IgD-negative memory B cell (primary cell): ENCODE measurements around the gene PGLYRP3. TPM values are rescaled to one million over a fixed set of nuclear protein-coding genes. Genes with fewer than 3 reads are reported as not detected.

Experiments
- H3K27ac Mint-ChIP-seq, 3 donors: one replicate each; pipeline ENCODE4 v1.8.0; 2020 to 2022; ENCODE audit warnings: mild to moderate bottlenecking in 3 of 3, mixed read lengths in 3 of 3, moderate library complexity in 1 of 3
- H3K27me3 Mint-ChIP-seq: one replicate; pipeline ENCODE4 v1.8.0; 2021; ENCODE audit warnings: mixed read lengths
- H3K36me3 Mint-ChIP-seq: one replicate; pipeline ENCODE4 v1.8.0; 2020; ENCODE audit warnings: mild to moderate bottlenecking, mixed read lengths
- H3K4me1 Mint-ChIP-seq, 3 donors: one replicate each; pipeline ENCODE4 v1.8.0; 2020 to 2022; ENCODE audit warnings: mixed read lengths in 3 of 3, mild to moderate bottlenecking in 1 of 3
- H3K4me3 Mint-ChIP-seq, 4 donors: one replicate each; pipeline ENCODE4 v1.8.0; 2020 to 2022; ENCODE audit warnings: mild to moderate bottlenecking in 4 of 4, mixed read lengths in 4 of 4, moderate library complexity in 3 of 4
- H3K9me3 Mint-ChIP-seq, 3 donors: one replicate each; pipeline ENCODE4 v1.8.0; 2020 to 2021; ENCODE audit warnings: mixed read lengths in 3 of 3, mild to moderate bottlenecking in 1 of 3
- polyA plus RNA-seq: library from polyadenylated mRNA; unstranded; fragments of 300-500 nt; fragmentation: Illumina TruSeq; gene quantifications from one replicate; pipeline ENCODE4 v1.2.3, GENCODE V29; 2021

The PGLYRP3 gene
- polyA plus RNA-seq, 1 donor from 2014 or later, result not detected

DNA sequence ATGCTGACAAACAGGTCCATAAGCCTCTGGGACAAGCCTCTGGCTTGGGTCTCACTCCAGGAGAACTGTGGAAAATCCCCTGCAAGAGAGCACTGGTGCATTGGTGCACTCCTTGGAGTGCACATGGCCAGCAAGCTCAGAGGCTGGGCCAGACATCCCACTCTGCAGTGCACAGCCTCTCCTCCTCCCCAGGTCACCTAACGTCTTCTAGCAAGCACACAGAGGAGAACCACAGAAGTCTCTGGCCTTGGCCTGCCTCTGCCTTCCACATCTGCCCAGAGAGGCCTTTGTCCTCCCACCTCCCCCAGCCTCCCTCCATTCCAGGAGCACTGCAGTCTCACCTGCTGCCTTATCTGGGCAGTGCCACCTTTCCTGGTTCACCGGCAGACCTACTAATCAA lies 4.2 kb downstream of the PGLYRP3 start:
- Mint-ChIP-seq H3K27ac (peak overlapping the region in 1 of 3 donors; percentile 18), H3K27me3 (peaks cover 6% of the 10 kb centered on the region), H3K4me3 (no peak overlapping the region), H3K4me1 (peaks cover 0 to 2% (median 0%) of the 10 kb centered on the region in 3 donors), H3K36me3 (peaks cover 2% of the 10 kb centered on the region), H3K9me3 (no peaks in the 10 kb centered on the region)

DNA sequence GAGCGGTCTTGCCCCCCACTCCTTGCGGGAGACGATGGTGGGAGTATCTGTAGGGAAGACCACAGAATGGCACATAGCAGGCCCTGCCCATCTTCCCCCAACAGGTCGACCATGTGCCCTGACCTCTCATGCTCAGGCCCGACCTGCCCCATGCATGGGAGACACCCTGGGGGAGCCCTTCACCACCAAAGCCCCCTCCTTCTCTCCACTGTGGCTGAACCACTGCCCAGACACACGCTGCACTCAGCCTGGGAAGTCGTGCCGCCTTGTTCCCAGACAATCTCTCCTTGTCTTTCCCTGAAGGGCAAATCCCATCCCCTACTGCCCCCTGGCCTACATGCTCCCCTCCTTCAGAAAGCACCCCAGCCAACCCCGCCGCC lies 5.5 kb downstream of the PGLYRP3 start:
- H3K27ac Mint-ChIP-seq, result no peak overlapping the region
- H3K36me3 Mint-ChIP-seq, result peaks cover 2% of the 10 kb centered on the region
- H3K4me3 Mint-ChIP-seq, result no peak overlapping the region
- no peaks in the 10 kb centered on the region for H3K9me3 Mint-ChIP-seq
- peaks cover 0 to 2% (median 0%) of the 10 kb centered on the region in 3 donors for H3K4me1 Mint-ChIP-seq
- H3K27me3 Mint-ChIP-seq, result peaks cover 6% of the 10 kb centered on the region

DNA sequence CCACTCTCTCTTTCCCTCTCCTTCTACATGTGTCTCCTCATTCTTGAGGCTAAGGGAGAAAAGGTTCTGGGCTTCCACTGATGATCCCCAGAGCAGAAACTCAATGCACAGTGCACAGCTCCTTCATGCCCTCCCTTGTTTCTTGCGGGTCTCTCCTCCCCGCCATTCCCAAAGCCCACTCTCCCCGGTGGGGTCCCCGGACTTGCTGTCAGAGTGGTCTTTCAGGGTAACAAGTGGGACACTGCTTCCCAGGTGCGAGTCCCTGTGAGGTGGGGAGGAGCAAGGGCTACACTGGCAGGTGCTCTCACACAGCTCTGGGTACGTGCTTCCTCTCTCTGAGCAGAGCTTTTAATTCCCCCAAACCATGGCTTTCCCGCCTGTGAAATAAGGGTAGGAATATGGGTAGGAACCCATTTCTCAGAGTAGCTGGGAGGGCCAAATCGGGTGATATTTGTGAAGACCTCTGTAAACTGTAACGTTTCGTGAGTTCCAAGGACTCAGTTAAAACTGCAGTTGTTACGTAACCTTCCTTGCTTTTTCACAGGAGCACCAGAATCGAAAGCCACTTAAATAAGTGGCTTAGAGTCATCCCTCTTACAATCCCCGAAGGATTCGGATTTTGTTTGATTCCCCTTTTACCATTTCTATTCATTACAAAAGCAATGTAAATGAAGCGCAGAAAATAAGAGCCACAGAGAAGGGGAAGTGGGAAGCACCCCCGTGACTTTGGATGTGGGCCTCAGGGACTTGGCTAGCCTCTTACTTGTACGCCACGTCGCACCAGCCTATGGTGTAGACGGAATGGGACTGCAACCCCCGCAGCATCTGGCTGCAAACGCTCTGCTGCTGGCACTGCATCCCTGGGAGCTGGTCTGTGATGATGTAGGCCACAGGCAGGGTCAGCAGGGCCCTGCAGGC lies 6.2 kb downstream of the PGLYRP3 start:
- Mint-ChIP-seq H3K4me1 (peaks cover 0 to 2% (median 0%) of the 10 kb centered on the region in 3 donors), H3K27ac (no peak overlapping the region), H3K9me3 (no peaks in the 10 kb centered on the region), H3K4me3 (peak overlapping the region in 1 of 4 donors; percentile 56), H3K36me3 (peaks cover 2% of the 10 kb centered on the region), H3K27me3 (peaks cover 6% of the 10 kb centered on the region)

DNA sequence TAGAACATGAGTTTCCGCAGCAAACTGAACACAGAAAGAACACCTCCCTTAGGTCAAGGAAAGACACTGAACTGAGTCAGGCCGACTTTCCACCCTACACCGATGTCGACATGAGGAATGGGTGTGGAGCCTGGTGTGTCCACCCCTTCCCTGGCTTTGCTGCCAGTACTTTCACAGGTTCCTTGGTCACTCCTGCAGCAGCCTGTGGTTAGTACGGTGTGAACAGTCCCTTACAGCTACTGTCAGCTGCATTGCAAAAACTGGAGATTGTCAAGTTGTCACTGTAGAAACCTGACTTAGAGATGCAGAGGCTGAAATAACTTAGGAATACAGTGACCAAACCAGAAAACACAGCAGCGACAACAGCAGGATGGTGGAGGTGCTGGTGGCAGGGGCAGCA lies 7.1 kb downstream of the PGLYRP3 start:
- Mint-ChIP-seq H3K27me3 (peaks cover 6% of the 10 kb centered on the region), H3K27ac (no peak overlapping the region), H3K9me3 (no peaks in the 10 kb centered on the region), H3K4me1 (peaks cover 0 to 2% (median 0%) of the 10 kb centered on the region in 3 donors), H3K4me3 (no peak overlapping the region), H3K36me3 (peaks cover 2% of the 10 kb centered on the region)

DNA sequence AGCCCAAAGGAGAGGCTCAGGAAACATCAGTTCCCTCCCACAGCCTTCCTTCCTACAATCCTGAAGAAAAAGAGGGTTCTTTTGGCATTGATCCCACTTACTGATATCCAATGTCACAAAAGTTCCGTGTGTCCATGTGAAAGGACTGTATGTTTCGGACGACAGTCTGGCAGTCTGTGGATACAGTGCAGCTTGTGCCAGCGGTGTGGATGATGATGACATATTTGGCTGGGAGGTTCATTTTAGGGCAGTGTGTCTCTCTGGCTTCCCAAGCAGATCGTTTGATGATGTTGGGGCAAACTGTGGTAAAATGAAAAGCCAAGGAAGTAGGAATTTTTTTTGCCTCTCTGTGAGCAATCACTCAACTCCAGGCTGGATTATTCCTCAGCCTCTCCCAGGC lies 10.4 kb downstream of the PGLYRP3 start:
- H3K4me1 Mint-ChIP-seq, result peaks cover 0 to 2% (median 0%) of the 10 kb centered on the region in 3 donors
- no peak overlapping the region for H3K27ac Mint-ChIP-seq
- H3K36me3 Mint-ChIP-seq, result peaks cover 1% of the 10 kb centered on the region
- H3K27me3 Mint-ChIP-seq, result no peaks in the 10 kb centered on the region
- no peaks in the 10 kb centered on the region for H3K9me3 Mint-ChIP-seq
- no peak overlapping the region for H3K4me3 Mint-ChIP-seq

DNA sequence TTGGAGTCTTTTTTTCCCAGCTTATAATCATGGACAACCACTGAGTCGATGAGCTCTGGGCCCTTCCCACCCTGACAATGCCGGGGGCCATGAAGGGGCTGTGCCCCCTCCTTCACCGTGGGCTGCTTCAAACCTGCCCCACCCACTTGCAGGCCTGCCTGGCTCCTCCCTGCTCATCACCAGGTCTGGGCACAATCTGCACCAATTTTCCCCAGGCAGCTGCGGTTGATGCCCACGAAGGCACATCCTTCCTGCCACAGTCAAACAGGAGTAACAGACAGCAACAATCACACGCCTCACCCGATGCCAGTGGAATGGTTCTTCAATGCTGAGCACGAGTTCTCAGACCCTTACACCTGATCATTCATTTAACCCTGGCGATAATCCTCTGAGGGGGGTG lies 18.9 kb downstream of the PGLYRP3 start:
- Mint-ChIP-seq H3K4me3 (peak overlapping the region in 2 of 4 donors; percentile 79 to 81), H3K27me3 (peaks cover 17% of the 10 kb centered on the region), H3K9me3 (peaks cover 0 to 2% (median 0%) of the 10 kb centered on the region in 3 donors), H3K27ac (no peak overlapping the region), H3K36me3 (peaks cover 1% of the 10 kb centered on the region), H3K4me1 (peaks cover 19 to 46% (median 30%) of the 10 kb centered on the region in 3 donors)

DNA sequence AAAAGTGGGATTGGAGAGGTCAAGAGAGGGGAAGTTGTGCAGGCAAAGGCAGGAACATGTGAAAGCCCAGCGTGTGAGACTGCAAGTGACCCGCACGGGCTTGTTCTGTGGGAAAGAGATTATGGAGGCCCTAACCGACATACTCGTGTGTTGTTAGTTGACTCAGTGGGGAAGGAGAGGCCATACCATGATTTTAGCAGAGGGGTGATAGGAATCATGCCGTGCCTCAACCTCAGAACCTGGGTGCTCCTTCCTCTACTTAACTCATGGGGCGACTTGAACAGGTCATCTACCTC lies 19.3 kb downstream of the PGLYRP3 start:
- H3K27ac Mint-ChIP-seq, result peak overlapping the region in 1 of 3 donors; percentile 75
- H3K4me1 Mint-ChIP-seq, result peaks cover 19 to 46% (median 30%) of the 10 kb centered on the region in 3 donors
- H3K36me3 Mint-ChIP-seq, result peaks cover 1% of the 10 kb centered on the region
- peaks cover 0 to 2% (median 0%) of the 10 kb centered on the region in 3 donors for H3K9me3 Mint-ChIP-seq
- H3K27me3 Mint-ChIP-seq, result peaks cover 17% of the 10 kb centered on the region
- H3K4me3 Mint-ChIP-seq, result peak overlapping the region in 2 of 4 donors; percentile 41 to 81

DNA sequence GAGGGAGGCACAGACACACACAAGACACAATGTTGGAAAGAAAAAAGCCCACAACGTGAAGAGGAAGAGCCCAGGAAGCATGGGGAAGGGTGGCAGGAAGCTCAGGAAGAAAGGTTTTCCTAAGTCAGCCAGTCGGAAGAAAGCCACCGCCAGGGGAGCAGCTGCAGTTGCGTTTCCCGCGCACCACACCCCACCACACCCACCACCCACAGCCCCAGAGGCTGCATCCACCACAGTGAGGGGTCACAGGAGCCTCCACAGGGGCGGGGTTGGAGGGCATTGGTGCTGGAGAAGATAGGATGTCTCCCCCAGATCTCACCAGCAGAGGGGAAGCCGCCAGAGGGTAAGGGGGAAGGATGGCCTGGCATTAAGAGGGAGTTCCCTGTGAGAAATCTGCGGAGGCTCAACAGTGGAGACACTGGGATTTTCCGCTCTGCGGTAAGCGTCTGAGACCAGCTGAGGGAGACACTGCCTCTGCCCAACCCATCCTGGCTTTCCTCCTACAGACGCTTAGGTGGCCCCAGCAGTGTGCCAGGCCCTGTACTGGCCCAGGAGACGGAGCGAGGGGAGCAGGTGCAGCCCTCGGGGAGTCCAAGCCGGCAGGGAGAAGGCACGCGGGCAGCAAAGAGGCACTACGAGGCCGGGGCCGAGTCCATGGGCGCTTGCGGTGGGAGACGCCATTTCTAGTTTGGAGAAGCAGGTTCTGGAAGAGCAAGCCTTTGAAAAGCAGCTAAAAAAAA lies 19.8 kb downstream of the PGLYRP3 start:
- H3K36me3 Mint-ChIP-seq, result peaks cover 1% of the 10 kb centered on the region
- peaks cover 0 to 2% (median 0%) of the 10 kb centered on the region in 3 donors for H3K9me3 Mint-ChIP-seq
- peak overlapping the region in 2 of 4 donors; percentile 79 to 82 for H3K4me3 Mint-ChIP-seq
- H3K27me3 Mint-ChIP-seq, result peaks cover 19% of the 10 kb centered on the region
- peaks cover 19 to 46% (median 33%) of the 10 kb centered on the region in 3 donors for H3K4me1 Mint-ChIP-seq
- H3K27ac Mint-ChIP-seq, result no peak overlapping the region

DNA sequence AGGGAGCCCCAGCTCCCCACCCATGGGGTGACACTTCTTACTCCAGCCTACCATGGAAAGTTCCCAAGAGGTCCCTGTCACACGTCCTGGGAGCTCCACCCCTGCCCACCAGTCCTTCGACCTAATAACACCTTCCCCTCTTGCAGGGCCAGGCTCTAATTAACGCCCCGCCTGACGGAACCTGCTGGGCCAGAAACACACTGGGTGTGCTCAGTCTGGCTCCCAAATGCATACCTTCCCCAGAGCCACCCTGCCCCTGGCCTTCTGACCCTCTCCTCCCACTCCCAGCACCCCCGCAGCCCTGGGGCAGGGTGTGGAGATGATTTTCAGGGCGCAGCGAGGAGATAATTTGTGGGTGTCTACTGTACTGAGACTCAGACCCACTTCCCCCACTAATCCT lies 20.6 kb downstream of the PGLYRP3 start:
- H3K9me3 Mint-ChIP-seq, result peaks cover 0 to 2% (median 0%) of the 10 kb centered on the region in 3 donors
- peak overlapping the region in 1 of 4 donors; percentile 82 for H3K4me3 Mint-ChIP-seq
- peaks cover 19 to 44% (median 33%) of the 10 kb centered on the region in 3 donors for H3K4me1 Mint-ChIP-seq
- H3K36me3 Mint-ChIP-seq, result peaks cover 1% of the 10 kb centered on the region
- peaks cover 19% of the 10 kb centered on the region for H3K27me3 Mint-ChIP-seq
- no peak overlapping the region for H3K27ac Mint-ChIP-seq

DNA sequence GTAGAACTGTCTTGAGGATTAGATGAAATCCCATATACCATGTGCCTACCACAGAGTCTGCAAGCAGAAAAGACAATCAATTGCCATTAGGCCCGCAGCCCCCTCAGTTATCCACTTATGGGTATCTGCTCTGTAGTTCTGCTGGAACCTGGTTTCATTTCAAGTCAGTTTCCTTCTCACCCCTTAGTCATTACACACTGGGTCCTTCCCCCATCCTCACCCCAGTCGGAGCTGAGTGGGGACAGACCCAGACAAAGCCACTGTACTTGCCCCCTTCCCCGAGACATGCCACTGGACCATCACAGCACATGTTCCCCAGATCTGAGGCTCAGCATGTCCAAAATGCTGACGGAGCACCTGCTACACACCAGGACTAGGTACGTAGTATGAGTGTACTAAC lies 21.2 kb downstream of the PGLYRP3 start:
- Mint-ChIP-seq H3K4me1 (peaks cover 19 to 41% (median 28%) of the 10 kb centered on the region in 3 donors), H3K9me3 (peaks cover 0 to 2% (median 0%) of the 10 kb centered on the region in 3 donors), H3K36me3 (peaks cover 1% of the 10 kb centered on the region), H3K27ac (no peak overlapping the region), H3K4me3 (peak overlapping the region in 1 of 4 donors; percentile 41), H3K27me3 (peaks cover 19% of the 10 kb centered on the region)

DNA sequence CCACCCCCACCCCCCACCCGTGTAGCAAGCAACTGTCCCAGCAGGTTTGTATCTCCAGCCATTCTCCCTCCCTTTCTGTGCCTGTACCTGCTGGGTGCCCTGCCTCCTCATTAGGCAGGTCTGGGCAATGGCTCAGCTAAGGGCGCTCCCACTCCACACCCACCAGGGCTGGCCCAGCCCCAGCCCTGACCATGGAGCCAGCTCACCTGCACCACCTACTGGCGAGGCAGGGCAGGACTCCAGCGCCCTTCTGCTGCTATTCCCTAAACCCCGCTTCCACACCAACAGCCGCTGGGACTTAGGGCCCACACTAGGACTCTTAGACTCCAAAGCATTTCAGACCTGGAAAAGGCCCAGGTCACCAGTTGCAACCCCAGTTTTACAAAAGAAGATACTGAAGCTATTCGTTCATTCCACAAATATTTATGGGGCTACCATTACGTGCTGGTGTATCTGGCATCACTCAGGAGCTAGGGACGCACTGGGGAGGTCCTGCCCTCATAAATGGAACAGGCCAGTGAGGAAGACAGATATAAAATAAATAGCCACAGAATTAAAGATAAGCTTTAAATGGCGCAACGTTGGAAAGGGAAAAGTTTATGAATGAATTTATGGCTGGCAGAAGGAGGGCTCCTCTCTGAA lies 24.0 kb downstream of the PGLYRP3 start:
- H3K27ac Mint-ChIP-seq, result no peak overlapping the region
- H3K36me3 Mint-ChIP-seq, result peaks cover 1% of the 10 kb centered on the region
- no peak overlapping the region for H3K4me3 Mint-ChIP-seq
- H3K4me1 Mint-ChIP-seq, result peaks cover 5 to 23% (median 18%) of the 10 kb centered on the region in 3 donors
- peaks cover 0 to 2% (median 0%) of the 10 kb centered on the region in 3 donors for H3K9me3 Mint-ChIP-seq
- peaks cover 10% of the 10 kb centered on the region for H3K27me3 Mint-ChIP-seq

DNA sequence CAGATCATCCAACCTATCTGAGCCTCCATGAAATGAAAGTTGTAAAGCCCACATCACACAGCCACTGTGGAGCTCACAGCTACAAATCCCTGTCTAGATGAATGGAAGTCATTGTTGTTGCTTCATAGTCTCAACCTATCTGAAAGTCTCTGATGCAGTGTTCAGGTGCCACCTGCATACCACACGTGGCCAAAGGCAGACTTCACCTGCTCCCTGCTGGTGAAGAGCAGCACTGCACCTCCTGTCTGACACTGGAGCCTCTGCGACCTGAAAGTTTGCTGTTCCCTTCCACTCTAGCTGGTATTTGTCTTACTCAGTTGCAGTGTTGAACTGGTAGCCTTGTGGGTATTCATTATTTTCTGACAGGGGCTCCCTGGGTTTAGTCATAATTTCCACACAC lies 34.9 kb downstream of the PGLYRP3 start:
- no peak overlapping the region for H3K27ac Mint-ChIP-seq
- no peaks in the 10 kb centered on the region for H3K9me3 Mint-ChIP-seq
- H3K36me3 Mint-ChIP-seq, result no peaks in the 10 kb centered on the region
- H3K4me3 Mint-ChIP-seq, result no peak overlapping the region
- H3K4me1 Mint-ChIP-seq, result no peaks in the 10 kb centered on the region
- H3K27me3 Mint-ChIP-seq, result peaks cover 10% of the 10 kb centered on the region

DNA sequence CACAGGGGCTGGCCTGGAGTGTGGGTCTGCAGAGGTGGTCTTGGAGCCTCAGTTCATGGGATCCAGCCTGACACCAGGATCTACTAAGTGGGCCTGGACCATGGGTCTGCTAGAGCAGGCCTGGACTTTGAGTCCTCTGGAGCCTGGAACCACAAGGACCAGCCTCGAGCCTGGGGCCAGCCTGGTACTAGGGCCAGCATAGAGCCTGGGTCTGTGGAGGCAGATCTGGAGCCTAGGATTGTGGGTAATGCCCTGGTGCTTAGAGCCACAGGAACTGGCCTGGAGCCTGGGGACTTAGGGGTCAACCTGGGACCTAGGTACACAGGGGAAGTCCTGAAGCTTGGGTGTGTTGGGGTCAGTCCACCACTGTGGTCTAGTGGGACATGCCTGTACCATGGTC lies 40.6 kb downstream of the PGLYRP3 start:
- H3K27me3 Mint-ChIP-seq, result peaks cover 3% of the 10 kb centered on the region

DNA sequence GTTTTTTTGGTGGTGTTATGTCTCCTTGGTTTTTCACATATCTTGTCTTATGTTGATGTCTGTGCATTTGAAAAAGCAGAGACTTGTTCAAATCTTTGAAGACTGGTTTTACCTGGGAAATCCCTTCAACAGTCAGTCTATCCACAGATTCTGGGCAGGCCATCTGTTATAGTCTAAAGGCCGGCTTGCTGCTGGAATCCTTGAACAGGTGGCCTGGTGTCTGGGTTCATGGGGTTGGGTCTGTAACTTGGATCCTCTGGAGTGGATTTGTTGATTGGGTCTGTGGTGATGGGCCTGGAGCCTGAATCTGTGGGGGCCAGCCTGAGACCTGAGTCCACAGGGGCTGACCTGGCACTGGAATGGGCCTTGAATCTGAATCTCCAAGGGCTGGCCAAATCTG lies 41.0 kb downstream of the PGLYRP3 start:
- Mint-ChIP-seq H3K27me3 (peaks cover 3% of the 10 kb centered on the region), H3K9me3 (peaks cover 0 to 2% (median 0%) of the 10 kb centered on the region in 3 donors), H3K4me1 (no peaks in the 10 kb centered on the region), H3K27ac (no peak overlapping the region), H3K4me3 (no peak overlapping the region), H3K36me3 (no peaks in the 10 kb centered on the region)

More for the DNA sequence above, 40.6 kb downstream of the PGLYRP3 start:
- Mint-ChIP-seq H3K9me3 (no peaks in the 10 kb centered on the region), H3K4me3 (no peak overlapping the region), H3K4me1 (no peaks in the 10 kb centered on the region), H3K36me3 (no peaks in the 10 kb centered on the region), H3K27ac (no peak overlapping the region)

DNA sequence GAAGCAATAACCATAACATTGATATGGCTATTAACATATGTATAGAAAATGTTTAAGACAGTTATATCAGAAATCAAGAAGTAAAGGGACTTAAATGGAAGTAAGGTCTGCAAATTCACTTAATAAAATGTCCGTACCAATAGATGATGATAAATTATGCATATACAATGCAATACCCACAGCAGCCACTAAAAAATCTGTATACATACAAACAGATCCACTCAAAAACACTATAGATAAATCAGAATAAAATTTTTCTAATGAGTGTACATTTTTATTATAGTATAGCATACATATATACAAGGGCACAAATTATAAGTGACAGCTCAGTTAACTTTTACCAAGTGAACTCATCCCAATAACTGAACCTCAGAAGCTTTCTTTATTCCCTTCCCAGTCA lies 47.3 kb downstream of the PGLYRP3 start:
- Mint-ChIP-seq H3K27ac (no peak overlapping the region), H3K27me3 (peaks cover 30% of the 10 kb centered on the region), H3K4me3 (no peak overlapping the region), H3K4me1 (peaks cover 17 to 18% (median 17%) of the 10 kb centered on the region in 3 donors), H3K9me3 (peaks cover 0 to 3% (median 0%) of the 10 kb centered on the region in 3 donors), H3K36me3 (no peaks in the 10 kb centered on the region)
